GM18499 (cell line): ENCODE measurements around the gene MYH15.

Source experiments
- ATAC-seq: cut with Tn5 transposase; IDR thresholded peaks from one replicate; pipeline ENCODE4 v1.9.1; 2021; ENCODE audit warnings: moderate number of reproducible peaks; ENCODE audit not compliant: insufficient read depth, unreplicated experiment

The MYH15 gene

GRCh38 chr3:108511490-108511889 lies 1.1 kb upstream of the MYH15 start:
- ATAC-seq, result no peak

- ATAC-seq, result no peak
Measured at GRCh38 chr3:108511055-108511454, 659 bp upstream of the MYH15 start.

GRCh38 chr3:108509871-108510270 lies 525 bp downstream of the MYH15 start:
- no peak for ATAC-seq

GRCh38 chr3:108509263-108509662 lies 1.1 kb downstream of the MYH15 start:
- ATAC-seq, result no peak

- ATAC-seq, result no peak
Measured at GRCh38 chr3:108507902-108508301, 2.5 kb downstream of the MYH15 start.

GRCh38 chr3:108505811-108506210 lies 4.6 kb downstream of the MYH15 start:
- no peak for ATAC-seq

- ATAC-seq, result no peak
Measured at GRCh38 chr3:108503722-108504121, 6.7 kb downstream of the MYH15 start.

GRCh38 chr3:108501535-108501934 lies 8.9 kb downstream of the MYH15 start:
- no peak for ATAC-seq

- ATAC-seq, result no peak
Measured at GRCh38 chr3:108500728-108501127, 9.7 kb downstream of the MYH15 start.

GRCh38 chr3:108497271-108497670 lies 13.1 kb downstream of the MYH15 start:
- no peak for ATAC-seq

GRCh38 chr3:108495717-108496116 lies 14.7 kb downstream of the MYH15 start:
- ATAC-seq, result no peak

GRCh38 chr3:108494906-108495531 lies 15.4 kb downstream of the MYH15 start:
- ATAC-seq, result no peak

- no peak for ATAC-seq
Measured at GRCh38 chr3:108493862-108494261, 16.5 kb downstream of the MYH15 start.

- ATAC-seq, result no peak
Measured at GRCh38 chr3:108491456-108491855, 18.9 kb downstream of the MYH15 start.

GRCh38 chr3:108489776-108490175 lies 20.6 kb downstream of the MYH15 start:
- ATAC-seq, result no peak

GRCh38 chr3:108488631-108489030 lies 21.8 kb downstream of the MYH15 start:
- no peak for ATAC-seq

GRCh38 chr3:108487439-108487838 lies 23.0 kb downstream of the MYH15 start:
- no peak for ATAC-seq

GRCh38 chr3:108486941-108487340 lies 23.5 kb downstream of the MYH15 start:
- ATAC-seq, result no peak

GRCh38 chr3:108486338-108486737 lies 24.1 kb downstream of the MYH15 start:
- ATAC-seq, result no peak

GRCh38 chr3:108485146-108485545 lies 25.2 kb downstream of the MYH15 start:
- no peak for ATAC-seq

- no peak for ATAC-seq
Measured at GRCh38 chr3:108479224-108479623, 31.2 kb downstream of the MYH15 start.

- no peak for ATAC-seq
Measured at GRCh38 chr3:108477511-108478147, 32.8 kb downstream of the MYH15 start.
